Erythroblast (primary cell): ENCODE results near the gene FOXE1.

Experiments used
- DNase-seq, 2 experiments: peaks; one replicate each; lab custom pipeline; 2025; lab: John Stamatoyannopoulos, UW
- GATA1 ChIP-seq: IDR thresholded peaks from 2 replicates; pipeline ENCODE4 v1.6.1; 2011; ENCODE audit warnings: low read depth, mild to moderate bottlenecking, control low read depth, low read length, moderate library complexity
- POLR2A ChIP-seq: IDR thresholded peaks from 2 replicates; pipeline ENCODE4 v1.6.1; 2011; ENCODE audit warnings: mild to moderate bottlenecking, low read length

The FOXE1 gene

DNA sequence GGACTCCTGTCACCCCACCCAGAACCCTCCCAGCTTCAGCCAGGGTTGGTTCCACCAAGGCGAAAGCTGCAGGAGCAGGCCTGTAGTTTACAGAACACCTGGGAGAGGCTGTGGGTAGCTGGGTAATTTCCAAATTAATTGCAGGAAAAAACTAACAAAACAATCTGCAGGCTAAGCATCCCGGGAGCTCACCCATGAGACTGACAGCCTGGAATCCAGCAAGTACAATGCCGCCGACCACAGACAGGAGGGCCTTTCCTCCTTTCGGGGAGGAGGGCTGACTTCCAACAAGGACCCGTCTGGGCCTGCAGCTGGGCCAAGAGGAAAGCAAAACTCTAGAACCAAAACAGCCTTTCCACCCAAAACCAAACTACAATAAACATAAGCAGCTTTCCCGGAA is 10.3 kb downstream of the FOXE1 start:
- no peak for DNase-seq
- no peak for TF ChIP-seq GATA1
- TF ChIP-seq POLR2A: no peak

DNA sequence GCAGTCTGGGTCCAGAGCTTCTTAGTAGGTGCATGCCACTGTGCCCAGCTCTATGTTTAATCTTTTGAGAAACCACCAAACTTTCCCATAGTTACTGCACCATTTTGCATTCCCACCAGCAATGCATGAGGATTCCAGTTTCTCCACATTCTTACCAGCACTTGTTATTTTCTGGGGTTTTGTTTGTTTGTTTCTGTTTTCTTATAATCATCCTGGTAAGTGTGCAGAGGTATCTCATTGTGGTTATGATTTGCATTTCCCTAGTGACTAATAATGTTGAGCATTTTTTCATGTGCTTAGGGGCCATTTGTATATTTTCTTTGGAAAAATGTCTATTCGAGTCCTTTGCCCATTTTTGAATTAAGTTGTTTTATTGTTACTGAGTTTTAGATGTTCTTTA is 11.4 kb downstream of the FOXE1 start:
- no peak for DNase-seq

DNA sequence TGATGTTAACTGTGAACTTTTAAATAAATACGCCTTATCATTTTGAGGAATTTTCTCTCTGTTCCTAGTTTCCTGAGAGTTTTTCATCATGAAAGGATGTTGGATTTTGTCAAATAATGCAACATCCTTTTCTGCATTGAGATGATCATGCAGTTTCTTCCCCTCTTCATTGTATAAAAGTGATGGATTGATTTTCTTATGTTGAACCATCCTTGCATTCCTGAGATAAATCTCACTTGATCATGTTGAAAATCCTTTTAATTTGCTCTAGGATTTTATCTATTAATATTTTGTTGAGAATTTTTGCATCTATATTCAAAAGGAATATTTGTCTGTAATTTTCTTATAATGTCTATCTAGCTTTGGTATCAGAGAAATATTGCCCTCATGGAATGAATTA is 13.3 kb downstream of the FOXE1 start:
- no peak for DNase-seq
- TF ChIP-seq POLR2A: no peak
- no peak for TF ChIP-seq GATA1

More for the DNA sequence above, 11.4 kb downstream of the FOXE1 start:
- TF ChIP-seq POLR2A (no peak), GATA1 (no peak)

DNA sequence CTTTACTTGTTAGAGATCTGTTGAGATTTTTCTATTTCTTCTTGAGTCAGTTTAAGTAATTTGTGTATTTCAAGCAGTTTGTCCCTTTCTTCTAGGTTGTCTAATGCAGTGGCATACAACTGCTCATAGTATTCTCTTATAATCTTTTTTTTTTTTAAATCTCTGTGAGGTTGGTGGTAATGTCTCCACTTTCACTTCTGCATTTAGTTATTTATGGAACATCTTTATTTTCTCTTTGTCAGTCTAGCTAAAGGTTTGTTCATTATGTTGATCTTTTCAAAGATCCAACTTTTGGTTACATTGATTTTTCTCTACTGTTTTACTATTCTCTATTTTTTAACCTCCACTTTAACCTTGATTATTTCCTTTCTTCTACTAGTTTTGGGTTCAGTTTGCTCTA is 13.8 kb downstream of the FOXE1 start:
- DNase-seq: no peak
- TF ChIP-seq GATA1: no peak
- no peak for TF ChIP-seq POLR2A

DNA sequence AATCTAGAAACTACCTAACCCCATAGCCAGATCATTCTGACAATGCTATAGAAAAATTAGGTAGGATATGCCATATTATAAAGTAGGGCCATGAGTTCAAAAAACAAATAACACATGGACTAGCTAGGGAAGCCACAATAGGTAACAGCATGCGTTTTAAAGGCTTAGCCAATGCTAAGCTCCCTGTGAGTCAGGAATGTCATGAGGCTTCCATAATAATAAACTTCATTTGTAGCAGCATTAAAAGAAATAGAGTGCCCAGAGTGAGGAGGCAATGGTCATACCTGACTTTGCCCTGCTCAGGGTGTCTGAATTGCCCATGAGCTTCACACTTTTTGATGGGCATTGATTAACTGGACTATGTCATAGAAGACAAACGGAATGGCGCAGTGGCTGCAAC is 15.8 kb downstream of the FOXE1 start:
- DNase-seq: no peak
- no peak for TF ChIP-seq GATA1
- TF ChIP-seq POLR2A: no peak

DNA sequence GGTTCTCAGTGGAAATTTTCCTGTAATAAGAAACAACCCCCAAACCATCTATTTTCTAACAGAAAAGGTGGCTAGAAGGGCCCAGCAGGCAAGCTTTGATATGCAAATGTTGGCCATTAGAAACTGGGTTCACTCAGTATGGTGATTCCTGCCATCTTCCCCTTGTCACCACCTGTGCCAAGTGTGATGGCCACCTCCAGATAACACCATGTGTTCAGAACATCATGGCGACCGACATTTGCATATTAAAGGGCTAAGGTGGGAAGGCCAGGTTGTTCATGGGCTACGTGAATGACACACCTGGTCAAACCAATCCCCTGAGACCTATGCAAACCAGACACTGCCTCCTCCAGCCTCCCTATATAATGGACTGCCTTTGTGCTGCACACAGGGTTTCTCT is 20.4 kb downstream of the FOXE1 start:
- no peak for DNase-seq
- no peak for TF ChIP-seq POLR2A
- TF ChIP-seq GATA1: no peak

DNA sequence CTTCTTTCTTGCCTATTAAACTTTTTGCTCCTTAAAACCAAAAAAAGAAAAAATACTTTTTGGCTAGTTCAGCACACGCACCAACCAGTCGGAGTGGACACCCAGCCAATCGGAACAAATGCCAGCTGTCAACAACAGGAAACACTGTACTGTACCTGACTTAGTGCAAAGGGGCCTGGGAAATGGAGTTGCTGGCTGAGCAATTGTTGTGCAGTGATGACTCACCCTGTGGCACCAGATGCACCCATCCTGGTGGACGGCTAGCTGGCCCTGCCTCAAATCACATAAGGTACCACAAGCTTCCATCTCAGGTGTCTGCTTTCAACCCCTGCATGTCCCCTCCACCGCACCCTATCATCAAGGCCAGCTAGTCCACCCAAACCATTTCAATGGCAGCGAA is 20.9 kb downstream of the FOXE1 start:
- no peak for DNase-seq
- TF ChIP-seq GATA1 (no peak), POLR2A (no peak)

DNA sequence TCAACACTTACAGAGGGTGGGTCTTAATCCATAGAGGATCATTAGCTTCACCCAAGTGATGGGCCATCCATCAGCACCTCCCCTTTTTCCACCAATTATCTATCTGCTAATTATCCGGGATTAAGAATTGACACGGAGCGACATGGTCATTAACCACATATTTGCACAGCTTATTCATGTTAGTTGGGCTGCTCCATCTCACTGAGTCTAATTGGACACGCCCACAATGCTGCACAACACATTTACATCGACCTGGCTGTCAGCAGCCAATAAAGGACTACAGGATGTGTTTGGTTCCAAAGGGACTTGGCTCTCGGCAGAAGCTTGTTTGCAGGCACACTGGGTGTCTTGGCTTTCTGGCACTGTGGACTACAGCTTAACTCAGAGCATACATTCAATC is 21.6 kb downstream of the FOXE1 start:
- DNase-seq: no peak
- TF ChIP-seq POLR2A: no peak
- no peak for TF ChIP-seq GATA1

DNA sequence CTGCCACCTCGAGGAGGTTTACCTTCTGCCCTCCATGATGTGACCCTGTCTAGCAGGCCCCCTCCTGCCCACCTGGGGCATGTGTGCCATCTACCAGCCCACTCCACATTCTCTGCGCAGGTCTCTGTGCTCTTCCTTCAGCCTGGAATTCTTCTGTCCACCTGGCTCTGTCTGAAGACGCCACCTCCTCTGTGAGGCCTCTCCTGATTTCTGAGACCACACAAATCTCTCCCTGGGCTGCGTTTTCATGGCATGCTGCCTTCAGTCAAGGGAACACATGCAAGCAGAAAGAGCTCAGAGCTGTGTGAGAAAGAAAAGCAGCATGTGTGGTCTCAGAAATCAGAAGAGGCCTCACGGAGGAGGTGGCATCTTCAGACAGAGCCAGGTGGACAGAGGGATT is 22.1 kb downstream of the FOXE1 start:
- TF ChIP-seq POLR2A (no peak), GATA1 (no peak)

DNA sequence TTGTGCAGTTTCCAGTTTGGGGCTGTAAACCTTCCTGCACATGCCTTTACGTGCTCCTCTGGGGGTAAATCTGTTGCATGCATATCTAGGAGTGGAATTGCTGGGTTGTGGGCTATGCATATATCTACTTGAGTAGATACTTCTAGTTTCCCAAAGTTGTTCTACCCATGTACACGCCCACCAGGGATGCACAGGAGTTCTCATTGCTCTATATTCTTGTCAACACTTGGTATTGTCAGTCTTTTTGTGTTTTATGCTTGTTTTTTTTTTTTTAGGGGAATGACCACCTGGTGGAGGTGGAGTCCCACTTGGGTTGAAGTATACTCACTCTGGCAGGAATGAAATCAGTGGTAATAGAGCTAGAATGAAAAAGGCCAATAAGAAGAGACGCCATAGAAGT is 23.0 kb downstream of the FOXE1 start:
- no peak for TF ChIP-seq GATA1

More for the DNA sequence above, 22.1 kb downstream of the FOXE1 start:
- DNase-seq: no peak

DNA sequence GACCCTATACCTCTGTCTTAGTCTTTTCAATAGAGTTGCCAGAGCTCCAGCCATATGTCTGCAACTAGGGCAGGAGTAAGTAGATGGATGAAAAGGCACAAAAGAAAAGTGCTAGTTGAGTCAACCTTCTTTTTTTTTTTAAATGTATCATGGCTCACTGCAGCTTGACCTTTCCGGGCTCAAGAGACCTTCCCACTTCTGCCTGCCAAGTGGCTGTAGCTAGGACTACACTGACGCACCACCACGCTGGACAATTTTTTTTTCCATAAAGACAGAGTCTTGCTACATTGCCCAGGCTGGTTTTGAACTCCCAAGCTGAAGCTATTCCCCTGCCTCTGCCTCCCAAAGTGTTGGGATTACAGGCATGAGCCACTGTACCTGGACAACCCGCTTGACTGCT is 27.3 kb downstream of the FOXE1 start:
- no peak for DNase-seq
- TF ChIP-seq GATA1 (no peak), POLR2A (no peak)

More for the DNA sequence above, 23.0 kb downstream of the FOXE1 start:
- no peak for DNase-seq

DNA sequence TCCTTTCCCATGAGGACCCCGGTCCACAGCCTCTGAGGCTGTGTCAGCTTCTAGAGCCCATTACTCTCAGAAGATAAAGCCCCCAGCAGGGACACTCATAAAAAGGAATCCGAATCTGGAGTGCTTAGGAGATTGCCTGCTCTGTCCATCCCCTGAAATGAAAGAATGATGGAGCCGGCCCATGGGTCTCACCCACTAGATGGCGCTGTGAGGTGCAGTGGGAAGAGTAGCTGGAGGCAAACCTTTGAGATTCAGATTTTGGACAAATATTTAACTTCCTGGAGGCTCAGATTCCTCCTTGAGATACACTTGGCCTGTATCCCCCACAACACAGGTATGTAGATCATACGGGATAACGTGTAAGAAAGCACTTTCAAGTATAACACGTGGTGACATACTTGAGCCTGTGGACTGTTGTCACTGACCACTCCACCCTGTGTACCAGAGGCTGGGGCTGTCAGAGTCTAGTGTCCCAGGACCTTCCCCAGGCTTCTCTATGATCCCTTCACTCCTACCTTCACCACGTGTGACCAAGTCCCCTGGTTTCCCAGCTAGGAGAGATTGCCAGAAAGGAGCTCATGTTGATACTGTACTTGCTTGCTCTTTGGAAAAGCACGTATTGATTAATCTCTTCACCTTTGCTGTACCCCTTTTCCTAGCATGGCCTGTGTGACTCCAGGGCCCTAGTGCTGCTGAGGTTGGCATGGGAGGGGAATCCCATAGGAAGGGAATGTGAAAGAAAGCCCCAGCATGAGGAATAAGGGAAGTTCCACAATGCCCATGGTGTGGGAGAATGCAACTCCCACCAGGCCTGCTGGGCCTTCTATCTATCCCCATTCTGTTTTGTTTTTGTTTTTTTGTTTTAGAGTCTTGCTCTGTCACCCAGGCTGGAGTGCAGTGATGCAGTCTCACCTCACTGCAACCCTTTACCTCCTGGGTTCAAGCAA is 37.2 kb downstream of the FOXE1 start:
- peak; percentile 34 to 65 for DNase-seq
- TF ChIP-seq GATA1 (no peak), POLR2A (no peak)

DNA sequence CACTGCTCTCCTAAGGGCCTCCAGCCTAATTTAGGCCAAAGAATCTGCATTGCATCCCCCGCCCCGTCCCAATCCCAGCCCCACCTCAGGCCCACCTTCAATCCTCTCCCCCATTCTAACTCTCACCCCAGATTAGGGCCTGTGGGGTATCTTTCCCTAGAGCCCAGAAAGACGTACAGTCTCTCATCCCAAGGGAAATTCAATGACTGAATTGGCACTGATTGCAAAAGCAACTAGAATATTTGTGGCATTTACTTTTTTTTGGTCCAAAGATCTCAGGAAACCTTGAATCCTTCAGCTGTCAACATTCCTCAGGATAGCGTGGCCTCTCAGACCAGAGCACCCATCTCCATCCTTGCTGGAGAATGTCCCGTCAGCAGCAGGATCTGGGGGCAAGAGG is 38.7 kb downstream of the FOXE1 start:
- DNase-seq: no peak
- TF ChIP-seq GATA1 (no peak), POLR2A (no peak)

DNA sequence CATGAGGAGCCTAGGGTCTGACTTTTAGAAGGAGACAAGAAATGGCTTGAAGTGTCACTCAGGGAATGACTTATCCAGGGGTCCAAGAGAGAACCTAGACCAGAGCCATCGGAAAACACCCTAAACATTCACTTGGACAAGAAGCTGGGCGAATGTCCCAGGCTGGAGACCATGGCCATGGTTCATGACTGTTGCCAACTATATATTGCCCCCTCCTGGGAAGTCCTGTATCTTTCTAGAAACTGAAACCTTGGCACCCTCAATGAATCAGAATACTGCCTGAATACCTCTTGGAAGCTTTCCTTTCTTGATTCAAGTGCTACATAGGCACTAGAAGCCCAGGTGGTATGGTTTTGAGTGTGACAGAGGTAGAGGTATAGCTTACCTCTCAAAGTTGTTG is 39.4 kb downstream of the FOXE1 start:
- TF ChIP-seq POLR2A (no peak), GATA1 (no peak)
- no peak for DNase-seq

DNA sequence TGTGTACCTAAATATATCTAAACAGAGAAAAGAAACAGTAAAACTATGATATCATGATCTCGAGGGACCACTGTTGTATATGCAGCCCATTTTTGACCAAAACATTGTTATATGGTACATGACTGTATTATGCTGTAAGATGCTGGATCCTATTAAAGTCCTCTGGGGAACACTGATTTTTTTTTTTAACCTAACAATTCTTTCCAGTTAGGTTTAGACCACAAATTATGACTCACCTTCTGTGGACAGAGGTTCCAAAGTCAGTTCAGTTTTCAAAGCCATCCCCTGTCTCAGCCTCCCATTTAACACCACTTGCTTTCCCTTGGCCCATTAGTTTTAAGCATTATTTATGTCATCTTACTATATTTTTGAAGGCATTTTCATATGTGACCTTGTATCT is 42.2 kb downstream of the FOXE1 start:
- TF ChIP-seq GATA1 (no peak), POLR2A (no peak)
- DNase-seq: no peak
